Duodenal mucosa (tissue), 2 donors: ENCODE measurements around the gene SEMA4A.
A peak's percentile ranks its signal among the peaks of the same experiment; 100 is the strongest.

ENCODE experiments used
- H3K27ac ChIP-seq: one replicate; pipeline ENCODE4 v1.7.0; 2013; ENCODE audit warnings: low read depth, low read length
- H3K27me3 ChIP-seq, 2 donors: one replicate each; pipeline ENCODE4 v1.7.0; 2013; ENCODE audit warnings: low read length in 2 of 2, control low read depth in 1 of 2; ENCODE audit not compliant: insufficient read depth in 2 of 2, control insufficient read depth in 1 of 2
- H3K36me3 ChIP-seq, 2 donors: one replicate each; pipeline ENCODE4 v1.7.0; 2013; ENCODE audit warnings: low read length in 2 of 2, control low read depth in 1 of 2; ENCODE audit not compliant: insufficient read depth in 2 of 2, control insufficient read depth in 1 of 2
- H3K4me1 ChIP-seq, 2 donors: one replicate each; pipeline ENCODE4 v1.7.0; 2013; ENCODE audit warnings: low read length in 2 of 2, control low read depth in 1 of 2; ENCODE audit not compliant: insufficient read depth in 2 of 2, control insufficient read depth in 1 of 2
- H3K4me3 ChIP-seq, 2 donors: one replicate each; pipeline ENCODE4 v1.7.0; 2013; ENCODE audit warnings: low read length in 2 of 2, low read depth in 1 of 2
- H3K9ac ChIP-seq, 2 donors: one replicate each; pipeline ENCODE4 v1.7.0; 2013; ENCODE audit warnings: low read length in 2 of 2, low read depth in 1 of 2
- H3K9me3 ChIP-seq, 2 donors: one replicate each; pipeline ENCODE4 v1.7.0; 2013; ENCODE audit warnings: low read length in 2 of 2, control low read depth in 1 of 2; ENCODE audit not compliant: control insufficient read depth in 1 of 2

Gene SEMA4A

GRCh38 chr1:156136970-156137483 lies 16.4 kb upstream of the SEMA4A start:
- Histone ChIP-seq H3K36me3 (peaks cover 45 to 72% of the 10 kb centered on the region in 2 donors), H3K9me3 (no peaks in the 10 kb centered on the region), H3K9ac (no peak overlapping the region), H3K4me3 (no peak overlapping the region), H3K27me3 (no peaks in the 10 kb centered on the region), H3K27ac (no peak overlapping the region), H3K4me1 (no peaks in the 10 kb centered on the region)

GRCh38 chr1:156138458-156138867 lies 14.9 kb upstream of the SEMA4A start:
- Histone ChIP-seq H3K27ac (no peak overlapping the region), H3K9me3 (no peaks in the 10 kb centered on the region)

GRCh38 chr1:156140879-156141707 lies 12.3 kb upstream of the SEMA4A start:
- peaks cover 1 to 4% of the 10 kb centered on the region in 2 donors for H3K4me1 ChIP-seq
- H3K27me3 ChIP-seq, result no peaks in the 10 kb centered on the region
- peaks cover 26 to 37% of the 10 kb centered on the region in 2 donors for H3K36me3 ChIP-seq
- no peak overlapping the region for H3K4me3 ChIP-seq
- no peaks in the 10 kb centered on the region for H3K9me3 ChIP-seq
- no peak overlapping the region for H3K9ac ChIP-seq
- H3K27ac ChIP-seq, result peak overlapping the region; percentile 20

More at GRCh38 chr1:156138458-156138867, 14.9 kb upstream of the SEMA4A start:
- Histone ChIP-seq H3K36me3 (peaks cover 45 to 63% of the 10 kb centered on the region in 2 donors), H3K27me3 (no peaks in the 10 kb centered on the region), H3K9ac (no peak overlapping the region), H3K4me3 (no peak overlapping the region), H3K4me1 (no peaks in the 10 kb centered on the region)

GRCh38 chr1:156143765-156144489 lies 9.5 kb upstream of the SEMA4A start:
- Histone ChIP-seq H3K36me3 (peaks cover 0 to 9% of the 10 kb centered on the region in 2 donors), H3K4me1 (peaks cover 11 to 20% of the 10 kb centered on the region in 2 donors)

GRCh38 chr1:156144742-156145141 lies 8.6 kb upstream of the SEMA4A start:
- Histone ChIP-seq H3K4me3 (no peak overlapping the region), H3K27me3 (no peaks in the 10 kb centered on the region), H3K9ac (no peak overlapping the region), H3K36me3 (peaks cover 0 to 6% of the 10 kb centered on the region in 2 donors), H3K9me3 (no peaks in the 10 kb centered on the region), H3K4me1 (peaks cover 11 to 20% of the 10 kb centered on the region in 2 donors), H3K27ac (no peak overlapping the region)

More at GRCh38 chr1:156143765-156144489, 9.5 kb upstream of the SEMA4A start:
- Histone ChIP-seq H3K27ac (no peak overlapping the region), H3K9me3 (no peaks in the 10 kb centered on the region), H3K4me3 (no peak overlapping the region), H3K9ac (no peak overlapping the region), H3K27me3 (no peaks in the 10 kb centered on the region)

GRCh38 chr1:156145650-156146019 lies 7.8 kb upstream of the SEMA4A start:
- Histone ChIP-seq H3K27me3 (no peaks in the 10 kb centered on the region), H3K4me3 (no peak overlapping the region), H3K9me3 (no peaks in the 10 kb centered on the region), H3K27ac (peak overlapping the region; percentile 32), H3K36me3 (no peaks in the 10 kb centered on the region), H3K4me1 (peaks cover 15 to 23% of the 10 kb centered on the region in 2 donors), H3K9ac (no peak overlapping the region)

GRCh38 chr1:156146020-156146768 lies 7.2 kb upstream of the SEMA4A start:
- no peaks in the 10 kb centered on the region for H3K36me3 ChIP-seq
- peak overlapping the region; percentile 5 to 35 for H3K9ac ChIP-seq
- H3K4me1 ChIP-seq, result peaks cover 17 to 26% of the 10 kb centered on the region in 2 donors
- H3K27ac ChIP-seq, result peak overlapping the region; percentile 32
- peak overlapping the region; percentile 43 to 58 for H3K4me3 ChIP-seq
- H3K9me3 ChIP-seq, result no peaks in the 10 kb centered on the region
- H3K27me3 ChIP-seq, result no peaks in the 10 kb centered on the region

GRCh38 chr1:156146769-156147405 lies 6.5 kb upstream of the SEMA4A start:
- no peaks in the 10 kb centered on the region for H3K36me3 ChIP-seq
- H3K4me1 ChIP-seq, result peaks cover 17 to 26% of the 10 kb centered on the region in 2 donors
- peak overlapping the region in 1 of 2 donors; percentile 58 for H3K4me3 ChIP-seq
- no peaks in the 10 kb centered on the region for H3K9me3 ChIP-seq
- H3K27me3 ChIP-seq, result no peaks in the 10 kb centered on the region
- peak overlapping the region; percentile 18 for H3K27ac ChIP-seq
- peak overlapping the region in 1 of 2 donors; percentile 5 for H3K9ac ChIP-seq

GRCh38 chr1:156148216-156148615 lies 5.2 kb upstream of the SEMA4A start:
- Histone ChIP-seq H3K4me1 (peaks cover 17 to 32% of the 10 kb centered on the region in 2 donors), H3K27ac (no peak overlapping the region), H3K9ac (no peak overlapping the region), H3K27me3 (no peaks in the 10 kb centered on the region), H3K9me3 (no peaks in the 10 kb centered on the region), H3K36me3 (no peaks in the 10 kb centered on the region), H3K4me3 (no peak overlapping the region)
